ENCODE results near the gene TBC1D3B. TPM values are rescaled to one million over a fixed set of nuclear protein-coding genes. Genes with fewer than 3 reads are reported as not detected.

Gene TBC1D3B
- total and polyA plus RNA-seq, 7 donors: 1.3 to 5.6 (median 2.0) TPM

DNA sequence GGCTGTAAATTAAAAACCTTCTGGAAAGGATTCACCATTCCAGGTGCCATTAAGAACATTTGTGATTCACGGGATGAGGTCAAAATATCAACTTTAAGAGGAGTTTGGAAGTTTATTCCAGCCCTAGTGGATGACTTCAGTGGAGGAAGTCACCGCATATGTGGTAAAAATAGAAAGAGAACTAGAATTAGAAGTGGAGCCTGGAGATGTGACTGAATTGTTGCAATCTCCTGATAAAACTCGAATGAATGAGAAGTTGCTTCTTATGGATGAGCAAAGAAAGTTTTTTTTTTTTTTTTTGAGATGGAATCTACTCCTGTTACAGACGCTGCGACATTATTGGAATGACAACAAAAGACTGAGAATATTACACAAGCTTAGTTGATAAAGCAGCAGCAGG is 46.1 kb downstream of the TBC1D3B start:
- ATAC-seq (no peak), DNase-seq (no peak)
- H3K27ac ChIP-seq: no peak overlapping the region
- H3K4me1 ChIP-seq: no peaks in the 10 kb centered on the region
- intact Hi-C loops (cut with DNase I): loop anchor here in 1 of 2 donors (10.0 kb wide), 1 partner anchor 344 kb away; no protein-coding TSS in a partner anchor
- H3K27me3 ChIP-seq (ENCODE audit: insufficient read depth in 3 of 3, low read length in 2 of 3): peaks cover 2 to 4% (median 3%) of the 10 kb centered on the region in 3 donors
- 59 to 70% (median 64%) methylated on average over 5 of the region's 5 CpGs for WGBS, 3 donors
- H3K4me3 ChIP-seq: no peak overlapping the region
- TF ChIP-seq, protein P1, sequence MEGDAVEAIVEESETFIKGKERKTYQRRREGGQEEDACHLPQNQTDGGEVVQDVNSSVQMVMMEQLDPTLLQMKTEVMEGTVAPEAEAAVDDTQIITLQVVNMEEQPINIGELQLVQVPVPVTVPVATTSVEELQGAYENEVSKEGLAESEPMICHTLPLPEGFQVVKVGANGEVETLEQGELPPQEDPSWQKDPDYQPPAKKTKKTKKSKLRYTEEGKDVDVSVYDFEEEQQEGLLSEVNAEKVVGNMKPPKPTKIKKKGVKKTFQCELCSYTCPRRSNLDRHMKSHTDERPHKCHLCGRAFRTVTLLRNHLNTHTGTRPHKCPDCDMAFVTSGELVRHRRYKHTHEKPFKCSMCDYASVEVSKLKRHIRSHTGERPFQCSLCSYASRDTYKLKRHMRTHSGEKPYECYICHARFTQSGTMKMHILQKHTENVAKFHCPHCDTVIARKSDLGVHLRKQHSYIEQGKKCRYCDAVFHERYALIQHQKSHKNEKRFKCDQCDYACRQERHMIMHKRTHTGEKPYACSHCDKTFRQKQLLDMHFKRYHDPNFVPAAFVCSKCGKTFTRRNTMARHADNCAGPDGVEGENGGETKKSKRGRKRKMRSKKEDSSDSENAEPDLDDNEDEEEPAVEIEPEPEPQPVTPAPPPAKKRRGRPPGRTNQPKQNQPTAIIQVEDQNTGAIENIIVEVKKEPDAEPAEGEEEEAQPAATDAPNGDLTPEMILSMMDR (IDR thresholded peaks at IDR 0.05): no peak
- peaks cover 9% of the 10 kb centered on the region for H3K9me3 ChIP-seq
- H3K36me3 ChIP-seq (ENCODE audit: insufficient read depth in 1 of 2, low read depth in 1 of 2): no peaks in the 10 kb centered on the region

DNA sequence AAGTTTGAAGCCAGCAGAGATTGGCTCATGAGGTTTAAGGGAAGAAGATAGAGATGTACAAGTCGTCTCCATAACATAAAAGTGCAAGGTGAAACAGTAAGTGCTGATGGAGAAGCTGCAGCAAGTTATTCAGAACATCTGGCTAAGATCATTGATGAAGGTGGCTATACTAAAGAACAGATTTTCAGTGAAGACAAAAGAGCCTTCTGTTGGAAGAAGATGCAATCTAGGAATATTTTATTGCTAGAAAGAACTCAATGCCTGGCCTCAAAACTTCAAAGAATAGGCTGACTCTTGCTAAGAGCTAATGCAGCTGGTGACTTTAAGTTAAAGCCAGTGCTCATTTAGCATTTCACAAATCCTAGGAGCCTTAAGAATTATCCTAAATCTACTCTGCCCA is 46.8 kb downstream of the TBC1D3B start:
- intact Hi-C loops (cut with DNase I): loop anchor here in 1 of 2 donors (10.0 kb wide), 1 partner anchor 345 kb away; no protein-coding TSS in a partner anchor
- TF ChIP-seq, protein P1 (IDR thresholded peaks at IDR 0.05): no peak
- ATAC-seq: no peak
- Histone ChIP-seq H3K27ac (no peak overlapping the region), H3K4me3 (no peak overlapping the region), H3K27me3 (ENCODE audit: insufficient read depth in 3 of 3, low read length in 2 of 3) (peaks cover 2 to 4% (median 3%) of the 10 kb centered on the region in 3 donors), H3K36me3 (ENCODE audit: insufficient read depth in 1 of 2, low read depth in 1 of 2) (no peaks in the 10 kb centered on the region), H3K4me1 (no peaks in the 10 kb centered on the region), H3K9me3 (peaks cover 13% of the 10 kb centered on the region)
- no peak for DNase-seq
- 65 to 76% (median 71%) methylated on average over 1 of the region's 1 CpG for WGBS, 3 donors

DNA sequence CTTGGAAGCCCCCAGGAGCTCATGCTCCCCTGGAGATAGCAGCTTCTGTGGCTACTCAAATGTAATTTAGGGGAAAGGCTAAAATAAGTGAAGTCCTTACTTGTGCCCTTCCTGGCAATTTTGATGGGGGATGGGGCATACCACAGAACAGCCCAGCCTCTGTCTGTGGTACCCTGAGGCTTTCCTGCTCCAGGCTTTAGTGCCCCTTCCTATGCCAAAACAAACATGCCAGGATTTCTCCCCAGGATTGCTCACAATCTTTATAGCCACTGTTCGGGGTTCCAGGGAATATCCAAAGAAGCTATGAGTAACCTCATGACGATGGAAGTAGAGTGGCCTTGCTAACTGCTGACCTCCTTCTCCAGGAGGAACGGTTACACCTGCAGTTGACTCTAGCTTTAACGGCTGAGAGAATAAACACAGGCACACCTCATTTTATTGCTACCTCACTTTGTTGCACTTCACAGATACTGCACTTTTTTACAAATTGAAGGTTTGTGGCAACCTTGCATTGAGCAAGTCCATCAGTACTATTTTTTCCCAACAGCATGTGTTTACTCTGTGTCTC is 47.9 kb downstream of the TBC1D3B start:
- peaks cover 13% of the 10 kb centered on the region for H3K9me3 ChIP-seq
- H3K4me1 ChIP-seq: no peaks in the 10 kb centered on the region
- TF ChIP-seq, protein P1 (IDR thresholded peaks at IDR 0.05): no peak
- WGBS, 3 donors: 77 to 82% (median 79%) methylated on average over 4 of the region's 4 CpGs
- H3K36me3 ChIP-seq (ENCODE audit: insufficient read depth in 1 of 2, low read depth in 1 of 2): no peaks in the 10 kb centered on the region
- intact Hi-C loops (cut with DNase I): no loop called here
- DNase-seq (no peak), ATAC-seq (no peak)
- H3K4me3 ChIP-seq: no peak overlapping the region
- no peak overlapping the region for H3K27ac ChIP-seq
- peaks cover 0 to 3% (median 2%) of the 10 kb centered on the region in 3 donors for H3K27me3 ChIP-seq (ENCODE audit: insufficient read depth in 3 of 3, low read length in 2 of 3)

DNA sequence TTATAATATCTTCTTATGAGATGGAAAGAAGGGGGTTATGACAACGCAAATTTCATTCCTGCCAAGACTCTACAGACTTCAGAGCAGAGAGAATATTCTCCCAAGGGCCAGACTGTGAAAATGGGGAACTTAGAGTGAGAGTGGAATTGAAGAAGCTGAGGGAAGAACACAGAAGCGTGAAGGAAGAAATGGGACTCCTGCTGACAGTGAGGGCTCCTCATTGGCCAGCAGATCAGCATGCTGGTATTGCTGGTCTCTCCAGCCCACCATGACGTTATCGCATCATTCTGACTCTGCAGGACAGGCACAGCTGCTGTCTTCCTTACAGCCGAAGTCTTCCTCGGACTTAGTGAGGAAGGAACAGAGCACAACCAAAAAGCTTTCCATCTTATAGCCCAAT is 48.5 kb downstream of the TBC1D3B start:
- 56 to 60% (median 60%) methylated on average over 6 of the region's 6 CpGs for WGBS, 3 donors
- peaks cover 0 to 3% (median 2%) of the 10 kb centered on the region in 3 donors for H3K27me3 ChIP-seq (ENCODE audit: insufficient read depth in 3 of 3, low read length in 2 of 3)
- intact Hi-C loops (cut with DNase I): no loop called here
- no peak overlapping the region for H3K27ac ChIP-seq
- H3K4me1 ChIP-seq: no peaks in the 10 kb centered on the region
- DNase-seq: no peak
- peaks cover 13% of the 10 kb centered on the region for H3K9me3 ChIP-seq
- no peak overlapping the region for H3K4me3 ChIP-seq
- TF ChIP-seq, protein P1 (IDR thresholded peaks at IDR 0.05): no peak
- no peaks in the 10 kb centered on the region for H3K36me3 ChIP-seq (ENCODE audit: insufficient read depth in 1 of 2, low read depth in 1 of 2)
- ATAC-seq: peak in 1 of 4 donors; percentile 9
